ENCODE measurements around the gene GPATCH8.

DNA sequence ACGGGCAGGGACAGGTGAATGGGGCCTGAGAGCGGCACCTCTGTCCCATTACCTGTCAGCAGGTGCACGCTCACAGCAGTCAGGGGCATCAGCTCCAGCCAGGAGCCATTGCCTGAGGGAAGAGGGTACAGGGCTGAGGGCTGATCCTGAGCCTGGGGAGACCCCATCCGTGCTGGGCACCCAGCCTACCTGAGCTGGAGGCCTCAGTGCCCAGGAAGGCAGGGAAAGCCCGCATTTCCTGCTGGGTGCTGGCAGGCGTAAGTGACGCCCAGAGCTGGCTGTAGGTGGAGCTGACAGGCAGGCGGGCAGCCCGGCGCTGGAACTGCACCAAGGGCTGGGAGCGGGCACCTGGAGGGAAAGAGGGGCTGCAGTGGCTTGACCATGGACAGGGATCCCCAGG lies 147.0 kb downstream of the GPATCH8 start:
- TF ChIP-seq EP300 (IDR thresholded peaks at IDR 0.05) = no peak
- TF ChIP-seq, protein P1, sequence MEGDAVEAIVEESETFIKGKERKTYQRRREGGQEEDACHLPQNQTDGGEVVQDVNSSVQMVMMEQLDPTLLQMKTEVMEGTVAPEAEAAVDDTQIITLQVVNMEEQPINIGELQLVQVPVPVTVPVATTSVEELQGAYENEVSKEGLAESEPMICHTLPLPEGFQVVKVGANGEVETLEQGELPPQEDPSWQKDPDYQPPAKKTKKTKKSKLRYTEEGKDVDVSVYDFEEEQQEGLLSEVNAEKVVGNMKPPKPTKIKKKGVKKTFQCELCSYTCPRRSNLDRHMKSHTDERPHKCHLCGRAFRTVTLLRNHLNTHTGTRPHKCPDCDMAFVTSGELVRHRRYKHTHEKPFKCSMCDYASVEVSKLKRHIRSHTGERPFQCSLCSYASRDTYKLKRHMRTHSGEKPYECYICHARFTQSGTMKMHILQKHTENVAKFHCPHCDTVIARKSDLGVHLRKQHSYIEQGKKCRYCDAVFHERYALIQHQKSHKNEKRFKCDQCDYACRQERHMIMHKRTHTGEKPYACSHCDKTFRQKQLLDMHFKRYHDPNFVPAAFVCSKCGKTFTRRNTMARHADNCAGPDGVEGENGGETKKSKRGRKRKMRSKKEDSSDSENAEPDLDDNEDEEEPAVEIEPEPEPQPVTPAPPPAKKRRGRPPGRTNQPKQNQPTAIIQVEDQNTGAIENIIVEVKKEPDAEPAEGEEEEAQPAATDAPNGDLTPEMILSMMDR (IDR thresholded peaks at IDR 0.05) = no peak
